Caco-2 (cell line): ENCODE data around the gene GPR78. TPM values are rescaled to one million over a fixed set of nuclear protein-coding genes. Genes with fewer than 3 reads are reported as not detected.

ENCODE experiments used
- BruUV-seq: library from RNA; stranded (reverse); fragments of 400-500 nt; replicated peaks from 2 replicates; lab custom pipeline; 2021; lab: Mats Ljungman, UMichigan
- CTCF ChIA-PET: fragments of 300-600 bp; sonication (Branson Sonifier 250); formaldehyde crosslinking; loops from one replicate; lab custom pipeline; 2022; ENCODE audit warnings: antibody characterized with exemption; lab: Charles Lee
- POLR2A ChIA-PET: fragments of 300-600 bp; sonication (Branson Sonifier 250); formaldehyde crosslinking; loops from one replicate; lab custom pipeline; 2022; ENCODE audit warnings: antibody characterized with exemption; lab: Charles Lee
- DNase-seq, 2 experiments: peaks; one replicate each; pipeline versions ENCODE4 v3.0.0 to v3.0.0-alpha.2; 2020 to 2022
- H3K27me3 ChIP-seq: replicated peaks from 2 replicates; pipeline ENCODE4 v1.6.0; 2011; ENCODE audit warnings: low read length; ENCODE audit not compliant: control insufficient read depth, insufficient read depth
- H3K36me3 ChIP-seq: 2 replicates; pipeline ENCODE4 v1.5.1; 2011; ENCODE audit warnings: low read length; ENCODE audit not compliant: control insufficient read depth, insufficient read depth
- H3K4me1 ChIP-seq: fragments of 250-450 bp; sonication (Bioruptor Pico); 2 replicates; pipeline ENCODE4 v1.5.1; 2020; ENCODE audit warnings: mild to moderate bottlenecking
- H3K4me3 ChIP-seq: 2 replicates; pipeline ENCODE4 v1.5.1; 2011; ENCODE audit warnings: low read depth, mild to moderate bottlenecking, control low read depth, low read length
- H3K9me3 ChIP-seq: fragments of 250-450 bp; sonication (Bioruptor Pico); 2 replicates; pipeline ENCODE4 v1.5.1; 2020; ENCODE audit warnings: mild to moderate bottlenecking, moderate library complexity
- H3K27ac Mint-ChIP-seq: one replicate; pipeline ENCODE4 v1.8.0; 2022; ENCODE audit warnings: mixed read lengths; ENCODE audit not compliant: unreplicated experiment
- H3K27me3 Mint-ChIP-seq: one replicate; pipeline ENCODE4 v1.8.0; 2022; ENCODE audit warnings: mixed read lengths; ENCODE audit not compliant: insufficient read depth, unreplicated experiment
- H3K36me3 Mint-ChIP-seq: one replicate; pipeline ENCODE4 v1.8.0; 2022; ENCODE audit warnings: mild to moderate bottlenecking, mixed read lengths; ENCODE audit not compliant: insufficient read depth, unreplicated experiment
- H3K4me1 Mint-ChIP-seq: one replicate; pipeline ENCODE4 v1.8.0; 2022; ENCODE audit warnings: low read depth, mixed read lengths; ENCODE audit not compliant: unreplicated experiment
- H3K4me3 Mint-ChIP-seq: one replicate; pipeline ENCODE4 v1.8.0; 2022; ENCODE audit warnings: mild to moderate bottlenecking, moderate library complexity, mixed read lengths; ENCODE audit not compliant: unreplicated experiment
- H3K9me3 Mint-ChIP-seq: one replicate; pipeline ENCODE4 v1.8.0; 2022; ENCODE audit warnings: mixed read lengths; ENCODE audit not compliant: unreplicated experiment
- intact Hi-C: fragments of 100-400 bp; cut with micrococcal nuclease; formaldehyde crosslinking; loops from one replicate; pipeline ENCODE4 v1.10.0; 2022; ENCODE audit not compliant: unreplicated experiment
- total RNA-seq: library from RNA; stranded (reverse); gene quantifications from 2 replicates; pipeline ENCODE4 v1.2.3, GENCODE V29; 2022
- TF ChIP-seq, protein P1 (sequence below), 2 experiments: fragments of 200-600 bp in 1 of 2; IDR thresholded peaks; 1 replicate in 1 of 2; 2 replicates in 1 of 2; pipeline versions ENCODE4 v1.5.1 to v1.8.0; 2011 to 2022; ENCODE audit warnings: antibody characterized with exemption in 1 of 2, control low read depth in 1 of 2, inconsistent platforms in 1 of 2, low read depth in 1 of 2, low read length in 1 of 2, mild to moderate bottlenecking in 1 of 2, moderate library complexity in 1 of 2; ENCODE audit not compliant: insufficient read depth in 1 of 2, severe bottlenecking in 1 of 2, unreplicated experiment in 1 of 2

Gene GPR78
- total RNA-seq, 1 experiment from 2014 or later: 0.68 TPM

DNA sequence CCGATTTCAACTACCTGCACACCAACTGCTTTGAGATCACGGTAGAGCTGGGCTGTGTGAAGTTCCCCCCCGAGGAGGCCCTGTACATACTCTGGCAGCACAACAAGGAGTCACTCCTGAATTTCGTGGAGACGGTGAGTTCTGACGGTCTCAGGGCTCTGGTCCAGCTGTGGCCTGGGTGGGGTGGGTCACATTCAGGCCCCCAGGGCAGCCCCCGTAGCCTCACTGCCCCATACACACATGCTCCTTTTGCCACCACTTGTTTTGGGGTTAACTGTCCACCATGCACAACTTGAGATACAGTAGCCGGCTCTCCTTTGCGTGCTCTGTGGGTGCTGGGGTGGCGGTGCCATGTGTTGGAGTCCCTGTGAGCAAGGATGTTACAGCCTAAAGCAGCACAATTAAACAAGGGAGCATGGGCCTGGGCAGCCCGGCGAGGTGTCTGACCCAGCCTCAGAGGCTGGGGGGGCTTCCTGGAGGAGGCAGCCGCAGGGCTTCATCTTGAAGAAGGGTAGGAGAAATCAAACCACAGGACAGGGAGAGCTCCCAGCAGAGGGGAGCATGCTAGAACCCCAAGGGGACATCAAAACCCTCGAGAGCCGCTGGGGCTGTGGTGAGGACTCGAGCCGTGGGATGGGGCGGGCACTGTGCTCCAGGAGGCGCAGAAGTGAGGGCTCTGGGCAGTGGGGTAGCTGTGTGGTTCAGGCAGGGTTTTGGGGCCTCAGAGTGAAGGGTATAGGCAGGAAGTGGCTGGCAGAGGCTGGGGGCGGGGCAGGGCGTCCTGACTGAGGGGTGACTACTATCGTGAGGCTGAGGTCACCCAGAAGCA lies 34.4 kb downstream of the GPR78 start:
- no peaks in the 10 kb centered on the region for H3K4me1 Mint-ChIP-seq
- H3K36me3 ChIP-seq: no peaks in the 10 kb centered on the region
- H3K27me3 Mint-ChIP-seq: peaks cover 6% of the 10 kb centered on the region
- ChIA-PET POLR2A (no interaction called here), CTCF (no interaction called here)
- intact Hi-C loops: no loop called here
- no peaks in the 10 kb centered on the region for H3K9me3 ChIP-seq
- peaks cover 6% of the 10 kb centered on the region for H3K36me3 Mint-ChIP-seq
- H3K27ac Mint-ChIP-seq: no peak overlapping the region
- no peaks in the 10 kb centered on the region for H3K4me1 ChIP-seq
- no peak overlapping the region for H3K4me3 ChIP-seq
- H3K27me3 ChIP-seq: no peaks in the 10 kb centered on the region; the same call in 1 of the 2 replicates
- no TSS peak for BruUV-seq
- DNase-seq: no peak
- TF ChIP-seq, protein P1, sequence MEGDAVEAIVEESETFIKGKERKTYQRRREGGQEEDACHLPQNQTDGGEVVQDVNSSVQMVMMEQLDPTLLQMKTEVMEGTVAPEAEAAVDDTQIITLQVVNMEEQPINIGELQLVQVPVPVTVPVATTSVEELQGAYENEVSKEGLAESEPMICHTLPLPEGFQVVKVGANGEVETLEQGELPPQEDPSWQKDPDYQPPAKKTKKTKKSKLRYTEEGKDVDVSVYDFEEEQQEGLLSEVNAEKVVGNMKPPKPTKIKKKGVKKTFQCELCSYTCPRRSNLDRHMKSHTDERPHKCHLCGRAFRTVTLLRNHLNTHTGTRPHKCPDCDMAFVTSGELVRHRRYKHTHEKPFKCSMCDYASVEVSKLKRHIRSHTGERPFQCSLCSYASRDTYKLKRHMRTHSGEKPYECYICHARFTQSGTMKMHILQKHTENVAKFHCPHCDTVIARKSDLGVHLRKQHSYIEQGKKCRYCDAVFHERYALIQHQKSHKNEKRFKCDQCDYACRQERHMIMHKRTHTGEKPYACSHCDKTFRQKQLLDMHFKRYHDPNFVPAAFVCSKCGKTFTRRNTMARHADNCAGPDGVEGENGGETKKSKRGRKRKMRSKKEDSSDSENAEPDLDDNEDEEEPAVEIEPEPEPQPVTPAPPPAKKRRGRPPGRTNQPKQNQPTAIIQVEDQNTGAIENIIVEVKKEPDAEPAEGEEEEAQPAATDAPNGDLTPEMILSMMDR (IDR thresholded peaks at IDR 0.05; ENCODE audit: insufficient read depth in 1 of 2, low read depth in 1 of 2, low read length in 1 of 2, severe bottlenecking in 1 of 2, unreplicated experiment in 1 of 2): no peak
- no peak overlapping the region for H3K4me3 Mint-ChIP-seq
- no peaks in the 10 kb centered on the region for H3K9me3 Mint-ChIP-seq

DNA sequence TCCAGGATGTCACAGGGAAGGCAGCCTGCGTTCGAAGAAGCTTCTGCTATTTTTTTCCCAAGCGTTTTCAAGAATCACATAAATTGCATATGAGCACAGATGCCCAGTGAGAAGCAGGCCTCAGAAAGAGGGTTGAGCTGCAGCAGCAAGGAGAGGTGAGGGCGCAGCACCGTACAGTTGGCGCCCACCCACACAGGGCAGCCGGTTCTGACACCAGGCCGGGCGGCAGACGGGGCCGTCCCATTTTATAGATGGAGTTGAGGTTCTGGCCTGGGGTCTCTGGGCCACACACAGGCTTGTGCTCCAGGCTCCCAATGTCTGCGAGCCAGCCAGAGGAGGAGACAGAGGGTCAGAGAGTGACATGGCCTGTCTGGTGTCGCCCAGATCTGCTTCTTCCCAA lies 35.2 kb downstream of the GPR78 start:
- no peaks in the 10 kb centered on the region; the same call in 1 of the 2 replicates for H3K27me3 ChIP-seq
- no TSS peak for BruUV-seq
- no peak overlapping the region for H3K4me3 ChIP-seq
- H3K36me3 ChIP-seq: no peaks in the 10 kb centered on the region
- peaks cover 6% of the 10 kb centered on the region for H3K27me3 Mint-ChIP-seq
- POLR2A ChIA-PET: no interaction called here
- DNase-seq: no peak
- no peaks in the 10 kb centered on the region for H3K9me3 ChIP-seq
- peaks cover 6% of the 10 kb centered on the region for H3K36me3 Mint-ChIP-seq
- H3K4me3 Mint-ChIP-seq: no peak overlapping the region
- no peaks in the 10 kb centered on the region for H3K4me1 Mint-ChIP-seq
- CTCF ChIA-PET: no interaction called here
- TF ChIP-seq, protein P1 (IDR thresholded peaks at IDR 0.05; ENCODE audit: insufficient read depth in 1 of 2, low read depth in 1 of 2, low read length in 1 of 2, severe bottlenecking in 1 of 2, unreplicated experiment in 1 of 2): no peak
- H3K27ac Mint-ChIP-seq: no peak overlapping the region
- intact Hi-C loops: no loop called here
- H3K9me3 Mint-ChIP-seq: no peaks in the 10 kb centered on the region
- no peaks in the 10 kb centered on the region for H3K4me1 ChIP-seq

DNA sequence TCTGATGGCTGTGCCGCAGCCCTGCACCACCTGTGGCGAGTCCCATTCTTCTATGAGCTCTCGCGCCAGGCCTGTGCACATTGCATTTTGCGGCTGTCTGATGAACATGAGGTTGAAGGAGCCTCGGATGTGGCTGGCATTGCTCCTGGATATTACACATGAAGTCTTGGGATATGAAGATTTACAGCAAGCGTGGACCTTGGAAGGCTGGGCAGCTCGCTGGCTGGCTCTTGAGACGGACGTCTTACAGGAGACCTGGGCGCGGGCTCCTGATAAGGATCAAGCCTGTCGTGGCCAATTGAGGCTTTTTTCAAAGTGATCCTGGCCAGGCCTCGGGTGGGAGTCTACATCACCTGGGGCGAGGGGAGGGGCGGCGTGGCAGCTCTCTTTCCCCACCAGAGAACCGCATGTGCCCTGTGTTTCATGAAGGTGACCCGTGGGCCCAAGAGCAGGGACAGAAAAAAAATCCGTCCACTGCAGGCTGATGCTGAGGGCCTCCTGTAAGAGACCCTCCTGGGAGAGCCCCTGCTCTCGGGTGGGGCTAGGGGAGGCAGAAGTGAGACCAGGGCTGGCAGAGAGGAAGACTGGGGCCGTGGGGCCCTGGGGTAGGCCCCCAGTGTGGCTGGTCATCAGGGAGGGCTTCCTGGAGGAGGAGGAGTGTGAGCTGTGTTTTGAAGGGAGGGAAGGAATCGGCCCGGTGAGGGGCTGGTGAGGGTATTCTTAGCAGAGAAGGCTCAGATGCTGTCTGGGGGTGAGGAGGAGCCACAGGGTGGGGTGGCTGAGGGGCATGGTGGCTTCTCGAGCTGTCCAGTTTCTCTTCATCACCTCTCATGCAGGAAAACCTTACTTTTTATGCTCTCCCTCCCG lies 36.0 kb downstream of the GPR78 start:
- ChIA-PET POLR2A (no interaction called here), CTCF (interaction anchor here (1.5 kb wide), 1 partner anchor 9 kb away, joined by 4 read pairs; no protein-coding TSS in a partner anchor)
- no peaks in the 10 kb centered on the region for H3K4me1 Mint-ChIP-seq
- intact Hi-C loops: no loop called here
- Histone ChIP-seq H3K4me3 (no peak overlapping the region), H3K27me3 (no peaks in the 10 kb centered on the region; the same call in 1 of the 2 replicates), H3K36me3 (no peaks in the 10 kb centered on the region), H3K9me3 (no peaks in the 10 kb centered on the region), H3K4me1 (no peaks in the 10 kb centered on the region)
- H3K27ac Mint-ChIP-seq: no peak overlapping the region
- H3K27me3 Mint-ChIP-seq: peaks cover 3% of the 10 kb centered on the region
- TF ChIP-seq, protein P1 (IDR thresholded peaks at IDR 0.05; ENCODE audit: insufficient read depth in 1 of 2, low read depth in 1 of 2, low read length in 1 of 2, severe bottlenecking in 1 of 2, unreplicated experiment in 1 of 2): no peak
- H3K36me3 Mint-ChIP-seq: peaks cover 6% of the 10 kb centered on the region
- no TSS peak for BruUV-seq
- no peaks in the 10 kb centered on the region for H3K9me3 Mint-ChIP-seq
- no peak overlapping the region for H3K4me3 Mint-ChIP-seq
- DNase-seq: no peak
